Camera-type eye (tissue), 1 donor: ENCODE measurements around the gene ANXA11. TPM values are rescaled to one million over a fixed set of nuclear protein-coding genes. Genes with fewer than 3 reads are reported as not detected.

Experiments used
- total RNA-seq: library from RNA; depleted of rRNA; stranded (reverse); fragments of >200 nt; gene quantifications from one replicate; pipeline ENCODE4 v1.2.3, GENCODE V29; 2014

Gene ANXA11
- 44.0 TPM for total RNA-seq

GRCh38 chr10:80205477-80206276 lies at the start of gene ANXA11:
ANXA11 (minus strand) TSS chr10:80205537; CDS start chr10:80172861, 32,676 bp downstream.

GRCh38 chr10:80132299-80133139 lies 72.8 kb downstream of the ANXA11 start, which contains the start of gene PLAC9:
PLAC9 (plus strand) TSS chr10:80132730; CDS start chr10:80132763, 33 bp downstream.

Other genes starting within 250 kb of the ANXA11 start
- gene TMEM254, start 126.9 kb downstream of the ANXA11 start, total RNA-seq, result 25.6 TPM
- 43.8 TPM for gene PLAC9, start 72.8 kb downstream of the ANXA11 start, total RNA-seq
- 0.38 TPM for gene MAT1A, start 84.1 kb upstream of the ANXA11 start, total RNA-seq
- not detected for gene DYDC1, start 151.2 kb upstream of the ANXA11 start, total RNA-seq
- 2.3 TPM for gene DYDC2, start 151.2 kb upstream of the ANXA11 start, total RNA-seq
- gene PRXL2A, start 203.0 kb upstream of the ANXA11 start, total RNA-seq, result 77.0 TPM
- gene TSPAN14, start 248.8 kb upstream of the ANXA11 start, total RNA-seq, result 56.4 TPM